K562 (cell line): ENCODE results near the gene SMYD1.

Experiments
- CTCF ChIP-seq, 3 experiments: IDR thresholded peaks in 2 of 3; conservative IDR thresholded peaks in 1 of 3; 2 replicates each; pipeline ENCODE4 v1.5.1; 2011 to 2012; ENCODE audit warnings: low read length in 3 of 3, mild to moderate bottlenecking in 3 of 3, control low read depth in 2 of 3, improper control_type of control experiment in 1 of 3, inconsistent platforms in 1 of 3, low read depth in 1 of 3, mixed read lengths in 1 of 3, moderate library complexity in 1 of 3; ENCODE audit not compliant: insufficient read depth in 2 of 3
- EHMT2 ChIP-seq: fragments of 450-650 bp; IDR thresholded peaks from 2 replicates; pipeline ENCODE4 v1.6.1; 2018; ENCODE audit warnings: antibody characterized with exemption
- NR1H2 ChIP-seq: sonication (generic); formaldehyde crosslinking; IDR thresholded peaks from 2 replicates; pipeline ENCODE4 v1.4.0; 2020; ENCODE audit warnings: mild to moderate bottlenecking, missing genetic modification reagents
- NR2C2 ChIP-seq, 2 experiments: fragments of 200-800 bp in 1 of 2; sonication (Bioruptor generic) in 1 of 2; sonication (generic) in 1 of 2; formaldehyde crosslinking in 1 of 2; IDR thresholded peaks; 2 replicates each; pipeline versions ENCODE4 v1.6.1 to v1.8.0; 2016 to 2022; ENCODE audit warnings: mild to moderate bottlenecking in 1 of 2, missing compliant biosample characterization in 1 of 2, missing genetic modification characterization in 1 of 2, missing genetic modification reagents in 1 of 2
- PHF8 ChIP-seq: fragments of 200-600 bp; sonication (generic); IDR thresholded peaks from 2 replicates; pipeline ENCODE4 v1.6.1; 2012; ENCODE audit warnings: mixed run types, mild to moderate bottlenecking, inconsistent platforms, low read length, moderate library complexity, borderline replicate concordance
- POLR2A ChIP-seq: fragments of 450-650 bp; conservative IDR thresholded peaks from 2 replicates; pipeline ENCODE4 v1.6.1; 2016
- POLR2H ChIP-seq: IDR thresholded peaks from 2 replicates; pipeline ENCODE4 v1.6.1; 2016; ENCODE audit warnings: missing genetic modification characterization, low read depth, mild to moderate bottlenecking, control low read depth, missing compliant biosample characterization, moderate library complexity
- SNRNP70 ChIP-seq: fragments of 200-400 bp; formaldehyde crosslinking; optimal IDR thresholded peaks from 2 replicates; pipeline ENCODE3; 2017; ENCODE audit warnings: low read depth, low read length
- YY1 ChIP-seq, 3 experiments: IDR thresholded peaks; 2 replicates each; pipeline ENCODE4 v1.6.1; 2011; ENCODE audit warnings: low read length in 2 of 3, mild to moderate bottlenecking in 2 of 3, moderate library complexity in 2 of 3, borderline replicate concordance in 1 of 3, control low read depth in 1 of 3, low read depth in 1 of 3; ENCODE audit not compliant: insufficient read depth in 3 of 3, insufficient replicate concordance in 2 of 3, control insufficient read depth in 1 of 3, insufficient read length in 1 of 3; ENCODE audit errors: extremely low read depth in 1 of 3
- TF ChIP-seq, protein P1 (sequence below): sonication (generic); formaldehyde crosslinking; IDR thresholded peaks from 2 replicates; pipeline ENCODE4 v1.8.1; 2023; ENCODE audit warnings: mild to moderate bottlenecking, missing genetic modification reagents
- TF ChIP-seq, protein P2 (sequence below): fragments of 250-450 bp; sonication (Bioruptor Pico); IDR thresholded peaks from 2 replicates; pipeline ENCODE4 v1.5.0; 2021; ENCODE audit warnings: mild to moderate bottlenecking, moderate library complexity

- TF ChIP-seq EHMT2 (no peak), CTCF (IDR thresholded peaks at IDR 0.05 in 2 of 3, conservative IDR thresholded peaks at IDR 0.05 in 1 of 3; ENCODE audit: insufficient read depth in 2 of 3, low read depth in 1 of 3, low read length in 3 of 3) (no peak), POLR2H (tag) (no peak), NR2C2 (CRISPR knock-in tag; IDR thresholded peaks at IDR 0.05) (no peak), NR2C2 (tag; IDR thresholded peaks at IDR 0.05) (no peak), PHF8 (no peak), SNRNP70 (no peak), POLR2A (no peak), NR1H2 (CRISPR knock-in tag) (no peak), YY1 (IDR thresholded peaks at IDR 0.05; ENCODE audit: borderline replicate concordance in 1 of 3, control insufficient read depth in 1 of 3, extremely low read depth in 1 of 3, insufficient read depth in 3 of 3, insufficient read length in 1 of 3, insufficient replicate concordance in 2 of 3, low read depth in 1 of 3, low read length in 2 of 3) (peak in 1 of 3 experiments; percentile 37)
- TF ChIP-seq, protein P1, sequence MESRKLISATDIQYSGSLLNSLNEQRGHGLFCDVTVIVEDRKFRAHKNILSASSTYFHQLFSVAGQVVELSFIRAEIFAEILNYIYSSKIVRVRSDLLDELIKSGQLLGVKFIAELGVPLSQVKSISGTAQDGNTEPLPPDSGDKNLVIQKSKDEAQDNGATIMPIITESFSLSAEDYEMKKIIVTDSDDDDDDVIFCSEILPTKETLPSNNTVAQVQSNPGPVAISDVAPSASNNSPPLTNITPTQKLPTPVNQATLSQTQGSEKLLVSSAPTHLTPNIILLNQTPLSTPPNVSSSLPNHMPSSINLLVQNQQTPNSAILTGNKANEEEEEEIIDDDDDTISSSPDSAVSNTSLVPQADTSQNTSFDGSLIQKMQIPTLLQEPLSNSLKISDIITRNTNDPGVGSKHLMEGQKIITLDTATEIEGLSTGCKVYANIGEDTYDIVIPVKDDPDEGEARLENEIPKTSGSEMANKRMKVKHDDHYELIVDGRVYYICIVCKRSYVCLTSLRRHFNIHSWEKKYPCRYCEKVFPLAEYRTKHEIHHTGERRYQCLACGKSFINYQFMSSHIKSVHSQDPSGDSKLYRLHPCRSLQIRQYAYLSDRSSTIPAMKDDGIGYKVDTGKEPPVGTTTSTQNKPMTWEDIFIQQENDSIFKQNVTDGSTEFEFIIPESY (CRISPR knock-in tag) = no peak
- TF ChIP-seq, protein P2, sequence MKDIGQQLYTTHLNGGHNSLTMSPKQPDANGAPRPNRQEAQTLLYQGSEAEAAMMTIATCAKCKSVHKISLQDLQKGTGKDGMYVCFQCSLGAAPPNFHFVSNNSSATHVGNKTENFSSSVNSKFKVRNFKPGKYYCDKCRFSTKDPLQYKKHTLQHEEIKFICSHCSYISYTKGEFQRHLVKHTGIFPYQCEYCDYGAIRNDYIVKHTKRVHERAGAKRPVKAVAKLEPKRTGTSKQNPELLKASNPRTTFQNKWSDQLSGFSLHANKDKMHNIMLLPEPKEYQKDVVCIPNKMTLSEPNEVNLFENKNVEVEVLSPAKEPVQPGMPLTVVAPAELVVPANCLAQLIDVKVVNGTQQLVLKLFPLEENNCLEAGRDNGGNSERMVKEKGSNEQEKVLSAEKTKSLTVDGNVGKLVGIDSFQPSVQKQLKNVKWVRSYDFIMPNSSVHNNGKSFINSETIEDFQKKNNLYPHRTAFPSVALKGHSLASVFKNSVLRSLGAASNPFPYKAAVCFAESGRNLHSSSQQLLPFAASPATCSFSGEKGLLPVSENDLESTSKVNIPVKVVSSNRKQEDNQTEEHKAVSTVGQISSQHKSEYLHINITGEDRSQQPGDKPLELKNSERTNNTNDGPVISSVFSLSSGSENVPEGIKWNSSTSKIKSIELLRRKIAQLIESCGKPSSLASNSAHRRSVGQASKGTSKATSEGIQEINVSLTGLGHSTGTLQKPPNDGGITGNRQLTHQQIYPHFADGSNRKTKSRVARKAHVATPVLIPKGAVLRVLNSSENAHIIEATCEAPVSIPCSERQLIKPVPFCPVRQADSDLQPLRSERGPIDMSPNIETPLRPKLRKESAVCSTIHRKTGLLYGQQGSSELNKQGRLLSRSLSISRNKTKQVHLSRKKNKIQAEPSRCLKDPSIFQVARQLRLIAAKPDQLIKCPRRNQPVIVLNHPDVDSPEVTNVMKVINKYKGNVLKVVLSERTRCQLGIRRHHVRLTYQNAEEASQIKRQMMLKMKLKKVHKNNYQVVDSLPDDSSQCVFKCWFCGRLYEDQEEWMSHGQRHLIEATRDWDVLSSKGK (CRISPR knock-in tag) = no peak
Observed at GRCh38 chr2:88053934-88054781, 13.5 kb upstream of the SMYD1 start.
